ENCODE results near the gene LENG9. TPM values are rescaled to one million over a fixed set of nuclear protein-coding genes. Genes with fewer than 3 reads are reported as not detected.

The LENG9 gene
- polyA plus RNA-seq, 3 donors: 1.2 to 2.2 (median 1.5) TPM

- DNase-seq (ENCODE audit: low read depth in 3 of 3, low spot score in 2 of 3): no peak
Observed at GRCh38 chr19:54444737-54445136, 18.8 kb downstream of the LENG9 start.

- no peak for DNase-seq (ENCODE audit: low read depth in 3 of 3, low spot score in 2 of 3)
Observed at GRCh38 chr19:54440641-54441040, 22.9 kb downstream of the LENG9 start.

- no peak for DNase-seq (ENCODE audit: low read depth in 3 of 3, low spot score in 2 of 3)
Observed at GRCh38 chr19:54439174-54439851, 24.3 kb downstream of the LENG9 start.

GRCh38 chr19:54436628-54437252 is 26.8 kb downstream of the LENG9 start:
- DNase-seq (ENCODE audit: low read depth in 3 of 3, low spot score in 2 of 3): no peak

- DNase-seq (ENCODE audit: low read depth in 3 of 3, low spot score in 2 of 3): no peak
Observed at GRCh38 chr19:54436031-54436523, 27.5 kb downstream of the LENG9 start.

- DNase-seq (ENCODE audit: low read depth in 3 of 3, low spot score in 2 of 3): no peak
Observed at GRCh38 chr19:54435551-54436016, 28.0 kb downstream of the LENG9 start.

- DNase-seq (ENCODE audit: low read depth in 3 of 3, low spot score in 2 of 3): no peak
Observed at GRCh38 chr19:54434873-54435214, 28.7 kb downstream of the LENG9 start.

GRCh38 chr19:54434112-54434872 is 29.3 kb downstream of the LENG9 start:
- DNase-seq (ENCODE audit: low read depth in 3 of 3, low spot score in 2 of 3): no peak

GRCh38 chr19:54433697-54434096 is 29.9 kb downstream of the LENG9 start:
- DNase-seq (ENCODE audit: low read depth in 3 of 3, low spot score in 2 of 3): no peak

GRCh38 chr19:54432144-54432738 is 31.3 kb downstream of the LENG9 start:
- no peak for DNase-seq (ENCODE audit: low read depth in 3 of 3, low spot score in 2 of 3)

GRCh38 chr19:54431255-54431838 is 32.2 kb downstream of the LENG9 start:
- no peak for DNase-seq (ENCODE audit: low read depth in 3 of 3, low spot score in 2 of 3)

- no peak for DNase-seq (ENCODE audit: low read depth in 3 of 3, low spot score in 2 of 3)
Observed at GRCh38 chr19:54430306-54431254, 33.0 kb downstream of the LENG9 start.

- no peak for DNase-seq (ENCODE audit: low read depth in 3 of 3, low spot score in 2 of 3)
Observed at GRCh38 chr19:54429545-54430227, 33.9 kb downstream of the LENG9 start.

GRCh38 chr19:54429176-54429495 is 34.4 kb downstream of the LENG9 start:
- DNase-seq (ENCODE audit: low read depth in 3 of 3, low spot score in 2 of 3): no peak

- no peak for DNase-seq (ENCODE audit: low read depth in 3 of 3, low spot score in 2 of 3)
Observed at GRCh38 chr19:54428323-54429175, 35.0 kb downstream of the LENG9 start.

GRCh38 chr19:54427586-54427985 is 36.0 kb downstream of the LENG9 start:
- no peak for DNase-seq (ENCODE audit: low read depth in 3 of 3, low spot score in 2 of 3)

- DNase-seq (ENCODE audit: low read depth in 3 of 3, low spot score in 2 of 3): no peak
Observed at GRCh38 chr19:54426291-54426931, 37.2 kb downstream of the LENG9 start.

GRCh38 chr19:54425382-54425723 is 38.2 kb downstream of the LENG9 start:
- no peak for DNase-seq (ENCODE audit: low read depth in 3 of 3, low spot score in 2 of 3)
